HG03175 (cell line): ENCODE measurements around the gene PCDHGC3.

Experiments used
- ATAC-seq: cut with Tn5 transposase; IDR thresholded peaks from one replicate; pipeline ENCODE4 v1.9.1; 2021; ENCODE audit warnings: mild to moderate bottlenecking, moderate library complexity; ENCODE audit not compliant: unreplicated experiment

The PCDHGC3 gene

GRCh38 chr5:141519605-141520565, 44.1 kb downstream of the PCDHGC3 start:
- no peak for ATAC-seq

- no peak for ATAC-seq
Measured at GRCh38 chr5:141521244-141521781, 45.5 kb downstream of the PCDHGC3 start.

GRCh38 chr5:141522301-141522700, 46.5 kb downstream of the PCDHGC3 start:
- no peak for ATAC-seq

- ATAC-seq, result no peak
Measured at GRCh38 chr5:141523991-141524390, 48.2 kb downstream of the PCDHGC3 start.

GRCh38 chr5:141524604-141525597, 49.1 kb downstream of the PCDHGC3 start:
- peak; percentile 86 for ATAC-seq

GRCh38 chr5:141525653-141526052, 49.9 kb downstream of the PCDHGC3 start:
- no peak for ATAC-seq

- no peak for ATAC-seq
Measured at GRCh38 chr5:141527426-141527825, 51.7 kb downstream of the PCDHGC3 start.
